Gastroesophageal sphincter (tissue), 4 donors: ENCODE measurements around the gene KRT15. TPM values are rescaled to one million over a fixed set of nuclear protein-coding genes. Genes with fewer than 3 reads are reported as not detected.

Source experiments
- ATAC-seq: fragments of 150-250 bp; one replicate; pipeline ENCODE4 v1.9.1; 2016; ENCODE audit warnings: mild to moderate bottlenecking, moderate library complexity
- H3K27ac ChIP-seq, 4 donors: fragments of 200-600 bp; sonication (generic) in 3 of 4; 1 replicate in 3 of 4; 2 replicates in 1 of 4; pipeline ENCODE4 v1.5.1; 2016 to 2019
- H3K27me3 ChIP-seq: fragments of 200-600 bp; sonication (generic); one replicate; pipeline ENCODE4 v1.5.1; 2019
- H3K36me3 ChIP-seq, 2 donors: fragments of 200-600 bp; sonication (generic); one replicate each; pipeline ENCODE4 v1.5.1; 2019; ENCODE audit warnings: control low read depth in 1 of 2
- H3K4me1 ChIP-seq, 3 donors: fragments of 200-600 bp; sonication (generic); 1 replicate in 2 of 3; 2 replicates in 1 of 3; pipeline ENCODE4 v1.5.1; 2016 to 2019; ENCODE audit warnings: control low read depth in 2 of 3
- H3K4me3 ChIP-seq, 2 donors: fragments of 200-600 bp; sonication (generic); one replicate each; pipeline ENCODE4 v1.5.1; 2019; ENCODE audit warnings: mild to moderate bottlenecking in 1 of 2, moderate library complexity in 1 of 2
- H3K9me3 ChIP-seq, 3 donors: fragments of 200-600 bp; sonication (generic); one replicate each; pipeline ENCODE4 v1.5.1; 2017 to 2019; ENCODE audit warnings: control low read depth in 2 of 3
- EP300 ChIP-seq: sonication (generic); formaldehyde crosslinking; IDR thresholded peaks from one replicate; pipeline ENCODE4 v1.6.1; 2017; ENCODE audit warnings: antibody characterized with exemption, mild to moderate bottlenecking
- POLR2A ChIP-seq, 2 donors: fragments of 450-650 bp; IDR thresholded peaks; one replicate each; pipeline ENCODE4 v1.6.1; 2017; ENCODE audit warnings: antibody characterized with exemption in 2 of 2, mild to moderate bottlenecking in 2 of 2, moderate library complexity in 1 of 2
- POLR2AphosphoS5 ChIP-seq: sonication (generic); formaldehyde crosslinking; IDR thresholded peaks from one replicate; pipeline ENCODE4 v1.6.1; 2017; ENCODE audit warnings: antibody characterized with exemption
- WGBS, 2 donors: methylation state at CpG; one replicate each; pipeline ENCODE4 v1.1.5; 2018; ENCODE audit warnings: low coverage in 1 of 2; 5-methylcytosine and 5-hydroxymethylcytosine counted together
- total RNA-seq, 4 donors: library from RNA; depleted of rRNA; stranded (reverse); fragments of >200 nt; gene quantifications; one replicate each; pipeline ENCODE4 v1.1.0, GENCODE V29; 2016
- TF ChIP-seq, protein P1 (sequence below), 4 experiments: fragments of 200-600 bp in 2 of 4; fragments of 450-650 bp in 2 of 4; sonication (generic) in 1 of 4; IDR thresholded peaks; one replicate each; pipeline ENCODE4 v1.5.1; 2017 to 2019; ENCODE audit warnings: antibody characterized with exemption in 4 of 4, mild to moderate bottlenecking in 2 of 4, moderate library complexity in 2 of 4

Gene KRT15
- total RNA-seq, 4 donors from 2014 or later = 1.2 to 129 (median 4.2) TPM

DNA sequence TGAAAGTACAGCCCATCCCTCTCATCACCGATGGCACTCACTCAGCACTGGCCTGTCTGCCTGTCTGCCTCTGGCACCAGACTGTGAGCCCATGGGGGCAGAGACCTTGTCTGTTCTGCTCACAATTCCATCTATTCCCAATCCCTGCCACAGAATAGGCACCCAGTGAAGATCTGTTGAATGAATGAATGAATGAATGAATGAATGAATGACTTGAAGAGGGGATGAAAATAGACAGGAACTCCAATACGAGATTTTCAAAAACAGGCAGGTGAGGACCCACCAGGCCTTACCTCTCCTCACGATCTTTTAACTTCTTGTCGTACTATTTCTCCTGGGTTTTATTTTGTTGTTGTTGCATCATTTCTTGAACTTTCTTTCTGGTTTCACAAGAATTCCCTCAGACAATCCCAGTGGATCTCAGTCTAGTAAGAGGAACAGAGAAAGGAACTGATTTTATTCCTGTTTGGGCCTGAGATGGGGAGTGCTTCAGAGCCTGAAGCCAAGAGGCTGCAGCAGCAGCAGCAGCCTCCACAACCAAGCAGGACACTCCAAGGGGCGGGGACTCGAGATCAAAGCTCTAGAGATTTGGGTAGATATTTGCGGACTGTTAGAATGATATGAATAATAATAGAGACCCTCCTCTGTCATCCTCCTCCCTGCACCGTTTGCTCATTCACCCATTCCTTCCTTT lies 35.4 kb upstream of the KRT15 start:
- TF ChIP-seq POLR2AphosphoS5 (no peak), POLR2A (IDR thresholded peaks at IDR 0.05) (no peak), EP300 (no peak)
- TF ChIP-seq, protein P1, sequence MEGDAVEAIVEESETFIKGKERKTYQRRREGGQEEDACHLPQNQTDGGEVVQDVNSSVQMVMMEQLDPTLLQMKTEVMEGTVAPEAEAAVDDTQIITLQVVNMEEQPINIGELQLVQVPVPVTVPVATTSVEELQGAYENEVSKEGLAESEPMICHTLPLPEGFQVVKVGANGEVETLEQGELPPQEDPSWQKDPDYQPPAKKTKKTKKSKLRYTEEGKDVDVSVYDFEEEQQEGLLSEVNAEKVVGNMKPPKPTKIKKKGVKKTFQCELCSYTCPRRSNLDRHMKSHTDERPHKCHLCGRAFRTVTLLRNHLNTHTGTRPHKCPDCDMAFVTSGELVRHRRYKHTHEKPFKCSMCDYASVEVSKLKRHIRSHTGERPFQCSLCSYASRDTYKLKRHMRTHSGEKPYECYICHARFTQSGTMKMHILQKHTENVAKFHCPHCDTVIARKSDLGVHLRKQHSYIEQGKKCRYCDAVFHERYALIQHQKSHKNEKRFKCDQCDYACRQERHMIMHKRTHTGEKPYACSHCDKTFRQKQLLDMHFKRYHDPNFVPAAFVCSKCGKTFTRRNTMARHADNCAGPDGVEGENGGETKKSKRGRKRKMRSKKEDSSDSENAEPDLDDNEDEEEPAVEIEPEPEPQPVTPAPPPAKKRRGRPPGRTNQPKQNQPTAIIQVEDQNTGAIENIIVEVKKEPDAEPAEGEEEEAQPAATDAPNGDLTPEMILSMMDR (IDR thresholded peaks at IDR 0.05) = no peak
- Histone ChIP-seq H3K27ac (no peak overlapping the region), H3K4me3 (no peak overlapping the region), H3K36me3 (no peaks in the 10 kb centered on the region), H3K27me3 (peaks cover 29% of the 10 kb centered on the region), H3K4me1 (peaks cover 0 to 6% (median under 1%) of the 10 kb centered on the region in 3 donors), H3K9me3 (no peaks in the 10 kb centered on the region)
- ATAC-seq = no peak
- WGBS, 2 donors = 61 to 70% methylated on average over 4 to 7 of the region's 8 CpGs

DNA sequence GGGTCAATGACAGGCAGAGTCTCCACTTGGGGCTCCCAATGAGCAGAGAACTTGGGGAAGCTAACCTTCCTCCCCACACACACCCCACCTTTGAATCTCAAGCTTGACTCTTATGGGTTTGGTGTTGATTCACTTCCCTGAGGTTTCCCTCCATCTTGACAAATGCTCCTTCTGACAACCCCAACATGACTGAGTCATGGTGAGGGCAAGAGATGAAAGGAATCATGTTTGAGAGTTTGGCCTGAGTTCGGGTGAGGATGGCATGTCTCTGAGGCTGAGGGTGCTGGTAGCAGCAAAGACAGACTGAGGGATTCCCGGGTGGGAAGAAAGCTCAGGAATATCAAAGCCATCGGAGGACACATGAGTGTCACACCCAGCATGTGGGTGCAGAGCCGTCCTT lies 34.5 kb upstream of the KRT15 start:
- ATAC-seq = no peak
- TF ChIP-seq POLR2AphosphoS5 = no peak
- TF ChIP-seq, protein P1 (IDR thresholded peaks at IDR 0.05) = no peak
- 79% methylated on average over 4 of the region's 4 CpGs; no CpG with 5 or more reads in 1 of the 2 donors for WGBS, 2 donors

DNA sequence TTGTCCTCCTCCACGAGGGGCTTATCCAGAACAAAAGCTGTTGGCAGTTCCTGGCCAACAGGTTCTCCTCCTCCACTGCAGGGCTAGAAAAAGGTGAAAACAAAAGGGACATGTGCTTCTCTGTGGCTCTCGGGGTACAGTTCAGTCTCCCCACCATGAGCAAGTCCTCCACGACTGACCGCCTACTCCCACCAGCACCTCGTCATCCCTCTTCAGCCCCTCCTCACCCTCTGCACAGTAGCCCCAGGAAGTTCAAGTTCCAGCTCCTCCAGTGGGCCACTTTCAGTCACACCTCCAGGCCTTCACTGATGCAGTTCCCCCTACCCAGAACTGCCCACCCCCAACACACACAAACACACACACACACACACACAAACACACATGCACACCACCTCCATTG lies 33.8 kb upstream of the KRT15 start:
- Histone ChIP-seq H3K27me3 (peaks cover 19% of the 10 kb centered on the region), H3K4me1 (peaks cover 0 to 23% (median 13%) of the 10 kb centered on the region in 3 donors), H3K27ac (no peak overlapping the region), H3K4me3 (no peak overlapping the region), H3K9me3 (no peaks in the 10 kb centered on the region), H3K36me3 (no peaks in the 10 kb centered on the region)
- TF ChIP-seq, protein P1 (IDR thresholded peaks at IDR 0.05) = no peak
- TF ChIP-seq POLR2A (IDR thresholded peaks at IDR 0.05) (no peak), POLR2AphosphoS5 (no peak)
- 94% methylated on average over 3 of the region's 5 CpGs; no CpG with 5 or more reads in 1 of the 2 donors for WGBS, 2 donors
- ATAC-seq = no peak

More for the DNA sequence above, 34.5 kb upstream of the KRT15 start:
- no peak overlapping the region for H3K27ac ChIP-seq
- no peak overlapping the region for H3K4me3 ChIP-seq
- H3K36me3 ChIP-seq = no peaks in the 10 kb centered on the region
- peaks cover 22% of the 10 kb centered on the region for H3K27me3 ChIP-seq
- no peaks in the 10 kb centered on the region for H3K9me3 ChIP-seq
- peaks cover 0 to 16% (median 10%) of the 10 kb centered on the region in 3 donors for H3K4me1 ChIP-seq

DNA sequence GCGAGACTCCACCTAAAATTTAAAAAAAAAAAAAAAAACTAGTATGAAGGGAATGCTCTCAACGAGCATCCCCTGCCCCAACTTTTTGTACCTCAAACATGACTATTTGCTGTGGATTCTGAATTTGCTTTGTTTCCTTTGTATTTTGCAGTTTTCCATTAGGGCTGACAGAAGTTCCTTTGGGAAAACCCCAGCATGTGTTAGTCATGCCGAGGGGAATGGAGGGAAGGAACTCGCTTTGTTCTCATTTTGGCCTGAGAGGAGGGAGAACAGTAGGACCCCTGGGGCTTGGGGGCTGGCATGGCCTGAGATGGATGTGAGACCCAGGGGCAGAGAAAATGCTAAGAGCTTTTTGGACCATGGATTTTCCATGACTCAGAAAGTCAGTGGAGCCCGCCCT lies 32.7 kb upstream of the KRT15 start:
- Histone ChIP-seq H3K4me3 (no peak overlapping the region), H3K4me1 (peaks cover 0 to 24% (median 13%) of the 10 kb centered on the region in 3 donors), H3K9me3 (peaks cover 0 to 7% (median 0%) of the 10 kb centered on the region in 3 donors), H3K36me3 (no peaks in the 10 kb centered on the region), H3K27me3 (peaks cover 8% of the 10 kb centered on the region), H3K27ac (no peak overlapping the region)
- WGBS, 2 donors = 33 to 38% methylated on average over 3 to 4 of the region's 5 CpGs
- ATAC-seq = no peak
- TF ChIP-seq POLR2AphosphoS5 = no peak
- no peak for TF ChIP-seq POLR2A (IDR thresholded peaks at IDR 0.05)
- TF ChIP-seq, protein P1 (IDR thresholded peaks at IDR 0.05) = no peak
- no peak for TF ChIP-seq EP300

DNA sequence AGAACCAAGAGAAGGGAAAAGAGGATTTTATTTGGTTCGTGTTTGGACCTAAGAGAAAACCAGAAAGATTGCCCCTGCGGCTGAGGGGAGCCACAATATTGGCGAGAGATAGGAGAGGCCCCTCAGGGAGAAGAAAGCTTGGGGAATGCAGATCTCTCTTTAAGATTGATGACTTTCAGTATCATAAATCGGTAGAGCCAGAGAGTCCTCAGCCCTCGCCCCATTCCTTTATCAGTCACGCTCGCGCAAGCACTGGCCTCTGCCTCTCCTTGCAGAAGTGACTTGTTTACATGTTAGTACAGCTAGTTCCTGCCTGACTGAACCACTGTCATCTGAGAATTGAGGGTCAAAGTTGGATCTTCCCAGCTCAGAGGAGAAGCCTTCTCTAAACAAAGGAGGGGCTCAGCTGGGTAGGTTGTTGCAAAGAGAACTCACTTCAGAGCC lies 30.9 kb upstream of the KRT15 start:
- Histone ChIP-seq H3K4me3 (no peak overlapping the region), H3K27ac (peak overlapping the region in 1 of 4 donors; percentile 62), H3K4me1 (peaks cover 0 to 24% (median 13%) of the 10 kb centered on the region in 3 donors), H3K9me3 (peaks cover 0 to 10% (median 0%) of the 10 kb centered on the region in 3 donors), H3K27me3 (peaks cover 5% of the 10 kb centered on the region), H3K36me3 (no peaks in the 10 kb centered on the region)
- no peak for ATAC-seq
- WGBS, 2 donors = 72 to 80% methylated on average over 6 to 7 of the region's 8 CpGs
- TF ChIP-seq POLR2AphosphoS5 = no peak
- TF ChIP-seq, protein P1 (IDR thresholded peaks at IDR 0.05) = no peak
- no peak for TF ChIP-seq EP300
- TF ChIP-seq POLR2A (IDR thresholded peaks at IDR 0.05) = no peak
